K562 (cell line): ENCODE results near the gene GMPR. TPM values are rescaled to one million over a fixed set of nuclear protein-coding genes. Genes with fewer than 3 reads are reported as not detected.

ENCODE experiments used
- TAF1 ChIP-seq: IDR thresholded peaks from 2 replicates; pipeline ENCODE4 v1.6.1; 2011; ENCODE audit warnings: mild to moderate bottlenecking, low read length, moderate library complexity; ENCODE audit not compliant: insufficient read depth, control insufficient read depth, severe bottlenecking; ENCODE audit errors: extremely low read depth
- TCF7 ChIP-seq: sonication (generic); IDR thresholded peaks from 2 replicates; pipeline ENCODE4 v1.6.1; 2016; ENCODE audit warnings: antibody characterized with exemption, borderline replicate concordance
- THRAP3 ChIP-seq: fragments of 450-650 bp; IDR thresholded peaks from 2 replicates; pipeline ENCODE4 v1.6.1; 2016; ENCODE audit warnings: mild to moderate bottlenecking, inconsistent platforms, borderline replicate concordance
- ZNF644 ChIP-seq: fragments of 200-800 bp; sonication (Bioruptor generic); IDR thresholded peaks from 2 replicates; pipeline ENCODE4 v1.6.1; 2016; ENCODE audit warnings: low read depth, missing genetic modification characterization, missing compliant biosample characterization
- polyA plus RNA-seq, 8 experiments: library from polyadenylated mRNA; depleted of rRNA in 4 of 8; stranded (reverse) in 5 of 8; unstranded in 3 of 8; fragments of >200 nt; fragmentation: Nextera tagmentation in 2 of 8; fragmentation: Illumina TruSeq in 1 of 8; extraction: Ambion mirVana in 2 of 8; extraction: Trizol in 1 of 8; gene quantifications; 2 replicates each; pipeline versions ENCODE4 v1.2.1 to v1.2.3, GENCODE V29; 2011 to 2014; ENCODE audit warnings: inconsistent platforms in 1 of 8, missing spikeins in 1 of 8
- total RNA-seq, 7 experiments: library from RNA; depleted of rRNA in 6 of 7; stranded (reverse); fragments of >200 nt in 6 of 7; fragmentation: Illumina TruSeq in 2 of 7; extraction: Trizol in 2 of 7; gene quantifications; 2 replicates each; pipeline versions ENCODE4 v1.2.1 to v1.2.3, GENCODE V29; 2011 to 2021; ENCODE audit warnings: low replicate concordance in 1 of 7
- TF ChIP-seq, protein P1 (sequence below): IDR thresholded peaks from 3 replicates; pipeline ENCODE4 v1.6.1; 2011; ENCODE audit warnings: borderline replicate concordance, mild to moderate bottlenecking, moderate library complexity; ENCODE audit not compliant: insufficient read length; ENCODE audit errors: extremely low read depth
- TF ChIP-seq, protein P2 (sequence below): fragments of 450-650 bp; formaldehyde crosslinking; IDR thresholded peaks from 2 replicates; pipeline ENCODE4 v1.4.0; 2020; ENCODE audit warnings: mild to moderate bottlenecking, moderate library complexity
- TF ChIP-seq, protein P3 (sequence below): fragments of 450-650 bp; IDR thresholded peaks from 2 replicates; pipeline ENCODE4 v1.6.1; 2017; ENCODE audit warnings: antibody characterized with exemption, mild to moderate bottlenecking

Gene GMPR
- total and polyA plus RNA-seq, 9 of the 15 experiments (the other 6 are each of a cell fraction or from before 2014, with no cell fraction given) = 34.6 to 83.7 (median 49.8) TPM

DNA sequence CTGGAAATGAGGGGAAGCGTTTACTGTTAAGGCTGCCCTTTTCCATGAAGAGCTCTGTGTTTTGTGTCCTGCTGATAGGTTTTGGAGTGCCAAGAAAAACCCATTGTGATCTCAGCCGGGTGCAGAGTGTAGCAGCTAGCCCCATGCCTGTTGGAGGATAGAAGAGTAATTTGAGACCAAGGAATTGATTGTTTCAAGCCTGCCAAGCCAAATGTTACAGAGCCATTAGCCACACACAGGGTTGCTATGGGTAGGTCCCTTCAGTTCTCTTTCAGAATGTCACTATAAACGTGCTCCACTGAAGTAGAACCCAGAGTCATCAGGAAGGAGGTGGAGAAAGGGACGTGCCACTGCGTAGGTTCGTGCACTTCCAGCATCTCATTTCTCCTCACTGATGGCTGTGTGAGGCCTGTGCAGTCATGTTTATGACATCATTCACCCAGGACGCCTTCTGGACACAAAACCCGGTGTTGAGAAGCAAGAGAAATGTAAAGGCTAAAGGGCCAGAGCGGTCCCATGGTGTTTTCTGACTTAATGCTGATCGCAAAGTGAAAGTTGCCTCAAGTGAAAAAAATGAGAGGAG lies 6.6 kb downstream of the GMPR start (continued):
- no peak for TF ChIP-seq TCF7
- no peak for TF ChIP-seq TAF1
- TF ChIP-seq, protein P1, sequence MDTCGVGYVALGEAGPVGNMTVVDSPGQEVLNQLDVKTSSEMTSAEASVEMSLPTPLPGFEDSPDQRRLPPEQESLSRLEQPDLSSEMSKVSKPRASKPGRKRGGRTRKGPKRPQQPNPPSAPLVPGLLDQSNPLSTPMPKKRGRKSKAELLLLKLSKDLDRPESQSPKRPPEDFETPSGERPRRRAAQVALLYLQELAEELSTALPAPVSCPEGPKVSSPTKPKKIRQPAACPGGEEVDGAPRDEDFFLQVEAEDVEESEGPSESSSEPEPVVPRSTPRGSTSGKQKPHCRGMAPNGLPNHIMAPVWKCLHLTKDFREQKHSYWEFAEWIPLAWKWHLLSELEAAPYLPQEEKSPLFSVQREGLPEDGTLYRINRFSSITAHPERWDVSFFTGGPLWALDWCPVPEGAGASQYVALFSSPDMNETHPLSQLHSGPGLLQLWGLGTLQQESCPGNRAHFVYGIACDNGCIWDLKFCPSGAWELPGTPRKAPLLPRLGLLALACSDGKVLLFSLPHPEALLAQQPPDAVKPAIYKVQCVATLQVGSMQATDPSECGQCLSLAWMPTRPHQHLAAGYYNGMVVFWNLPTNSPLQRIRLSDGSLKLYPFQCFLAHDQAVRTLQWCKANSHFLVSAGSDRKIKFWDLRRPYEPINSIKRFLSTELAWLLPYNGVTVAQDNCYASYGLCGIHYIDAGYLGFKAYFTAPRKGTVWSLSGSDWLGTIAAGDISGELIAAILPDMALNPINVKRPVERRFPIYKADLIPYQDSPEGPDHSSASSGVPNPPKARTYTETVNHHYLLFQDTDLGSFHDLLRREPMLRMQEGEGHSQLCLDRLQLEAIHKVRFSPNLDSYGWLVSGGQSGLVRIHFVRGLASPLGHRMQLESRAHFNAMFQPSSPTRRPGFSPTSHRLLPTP = no peak
- TF ChIP-seq, protein P2, sequence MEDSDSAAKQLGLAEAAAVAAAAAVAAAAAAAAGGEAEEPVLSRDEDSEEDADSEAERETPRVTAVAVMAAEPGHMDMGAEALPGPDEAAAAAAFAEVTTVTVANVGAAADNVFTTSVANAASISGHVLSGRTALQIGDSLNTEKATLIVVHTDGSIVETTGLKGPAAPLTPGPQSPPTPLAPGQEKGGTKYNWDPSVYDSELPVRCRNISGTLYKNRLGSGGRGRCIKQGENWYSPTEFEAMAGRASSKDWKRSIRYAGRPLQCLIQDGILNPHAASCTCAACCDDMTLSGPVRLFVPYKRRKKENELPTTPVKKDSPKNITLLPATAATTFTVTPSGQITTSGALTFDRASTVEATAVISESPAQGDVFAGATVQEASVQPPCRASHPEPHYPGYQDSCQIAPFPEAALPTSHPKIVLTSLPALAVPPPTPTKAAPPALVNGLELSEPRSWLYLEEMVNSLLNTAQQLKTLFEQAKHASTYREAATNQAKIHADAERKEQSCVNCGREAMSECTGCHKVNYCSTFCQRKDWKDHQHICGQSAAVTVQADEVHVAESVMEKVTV (CRISPR knock-in tag) = no peak
- TF ChIP-seq, protein P3, sequence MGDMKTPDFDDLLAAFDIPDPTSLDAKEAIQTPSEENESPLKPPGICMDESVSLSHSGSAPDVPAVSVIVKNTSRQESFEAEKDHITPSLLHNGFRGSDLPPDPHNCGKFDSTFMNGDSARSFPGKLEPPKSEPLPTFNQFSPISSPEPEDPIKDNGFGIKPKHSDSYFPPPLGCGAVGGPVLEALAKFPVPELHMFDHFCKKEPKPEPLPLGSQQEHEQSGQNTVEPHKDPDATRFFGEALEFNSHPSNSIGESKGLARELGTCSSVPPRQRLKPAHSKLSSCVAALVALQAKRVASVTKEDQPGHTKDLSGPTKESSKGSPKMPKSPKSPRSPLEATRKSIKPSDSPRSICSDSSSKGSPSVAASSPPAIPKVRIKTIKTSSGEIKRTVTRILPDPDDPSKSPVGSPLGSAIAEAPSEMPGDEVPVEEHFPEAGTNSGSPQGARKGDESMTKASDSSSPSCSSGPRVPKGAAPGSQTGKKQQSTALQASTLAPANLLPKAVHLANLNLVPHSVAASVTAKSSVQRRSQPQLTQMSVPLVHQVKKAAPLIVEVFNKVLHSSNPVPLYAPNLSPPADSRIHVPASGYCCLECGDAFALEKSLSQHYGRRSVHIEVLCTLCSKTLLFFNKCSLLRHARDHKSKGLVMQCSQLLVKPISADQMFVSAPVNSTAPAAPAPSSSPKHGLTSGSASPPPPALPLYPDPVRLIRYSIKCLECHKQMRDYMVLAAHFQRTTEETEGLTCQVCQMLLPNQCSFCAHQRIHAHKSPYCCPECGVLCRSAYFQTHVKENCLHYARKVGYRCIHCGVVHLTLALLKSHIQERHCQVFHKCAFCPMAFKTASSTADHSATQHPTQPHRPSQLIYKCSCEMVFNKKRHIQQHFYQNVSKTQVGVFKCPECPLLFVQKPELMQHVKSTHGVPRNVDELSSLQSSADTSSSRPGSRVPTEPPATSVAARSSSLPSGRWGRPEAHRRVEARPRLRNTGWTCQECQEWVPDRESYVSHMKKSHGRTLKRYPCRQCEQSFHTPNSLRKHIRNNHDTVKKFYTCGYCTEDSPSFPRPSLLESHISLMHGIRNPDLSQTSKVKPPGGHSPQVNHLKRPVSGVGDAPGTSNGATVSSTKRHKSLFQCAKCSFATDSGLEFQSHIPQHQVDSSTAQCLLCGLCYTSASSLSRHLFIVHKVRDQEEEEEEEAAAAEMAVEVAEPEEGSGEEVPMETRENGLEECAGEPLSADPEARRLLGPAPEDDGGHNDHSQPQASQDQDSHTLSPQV = no peak
- no peak for TF ChIP-seq ZNF644 (tag)
- no peak for TF ChIP-seq THRAP3
